ENCODE data around the gene OR2T5. TPM values are rescaled to one million over a fixed set of nuclear protein-coding genes. Genes with fewer than 3 reads are reported as not detected.
"Not testable (repeated sequence)": the region's sequence is repeated elsewhere in the genome, so short reads cannot be mapped to it uniquely, and the experiment has no call there.

OR2T5 gene, protein sequence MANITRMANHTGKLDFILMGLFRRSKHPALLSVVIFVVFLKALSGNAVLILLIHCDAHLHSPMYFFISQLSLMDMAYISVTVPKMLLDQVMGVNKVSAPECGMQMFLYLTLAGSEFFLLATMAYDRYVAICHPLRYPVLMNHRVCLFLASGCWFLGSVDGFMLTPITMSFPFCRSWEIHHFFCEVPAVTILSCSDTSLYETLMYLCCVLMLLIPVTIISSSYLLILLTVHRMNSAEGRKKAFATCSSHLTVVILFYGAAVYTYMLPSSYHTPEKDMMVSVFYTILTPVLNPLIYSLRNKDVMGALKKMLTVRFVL
- polyA plus RNA-seq (2013, experiment 1 of 2): not detected
- not detected for polyA plus RNA-seq (2013, experiment 2 of 2)

DNA sequence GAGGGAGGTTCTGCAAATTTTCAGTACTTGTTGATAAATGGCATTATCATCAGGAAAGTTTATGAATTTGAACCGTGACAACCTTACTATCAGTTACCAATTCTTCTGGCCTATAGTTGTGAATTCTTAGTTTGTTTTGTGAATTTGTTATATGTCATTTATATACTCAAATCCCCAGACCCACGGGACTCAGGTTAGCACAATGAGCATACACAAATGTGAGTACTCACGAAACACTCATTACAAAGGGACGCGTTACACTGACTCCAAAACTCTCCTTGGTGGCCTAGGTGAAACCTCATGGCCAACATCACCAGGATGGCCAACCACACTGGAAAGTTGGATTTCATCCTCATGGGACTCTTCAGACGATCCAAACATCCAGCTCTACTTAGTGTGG lies at the start of gene OR2T5:
Gene OR2T5, plus strand, starts transcription at position 301 of the 400 bp plus-strand sequence. Its CDS starts 0 bp downstream, at position 301.
- H3K4me3 ChIP-seq (ENCODE audit: extremely low read depth, insufficient read depth, low read length, poor library complexity, severe bottlenecking); H3K36me3 ChIP-seq (ENCODE audit: control insufficient read depth, insufficient read depth, low read length); H3K4me1 ChIP-seq (ENCODE audit: control insufficient read depth, insufficient read depth, low read length, poor library complexity, severe bottlenecking); H3K9me3 ChIP-seq (ENCODE audit: control insufficient read depth, low read length); H3K27ac ChIP-seq (ENCODE audit: low read depth, low read length, severe bottlenecking): not testable (repeated sequence)
- no CpG with 5 or more reads among the region's 6 CpGs for WGBS, 2 experiments (ENCODE audit: insufficient coverage in 2 of 2)

DNA sequence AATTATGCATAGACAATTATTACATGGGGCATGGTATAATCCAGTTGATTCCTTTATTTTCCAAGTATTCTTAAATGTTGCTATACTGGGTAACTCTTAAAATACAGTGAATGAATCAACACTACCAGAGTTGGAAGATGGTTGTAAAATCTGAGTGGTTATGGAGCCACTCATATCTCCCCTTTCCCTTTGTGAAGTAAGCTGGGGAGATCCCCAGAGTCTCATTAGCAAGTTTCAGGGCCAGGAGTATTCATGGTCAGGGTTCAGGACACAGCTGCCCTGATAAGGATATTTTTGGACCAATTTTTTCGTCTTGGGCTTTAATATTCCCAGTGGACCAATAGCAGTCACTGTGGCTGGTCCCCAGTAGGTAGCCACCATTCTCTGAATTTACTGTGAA lies 49.7 kb upstream of the OR2T5 start:
- not testable (repeated sequence) for H3K4me1 ChIP-seq (ENCODE audit: control insufficient read depth, insufficient read depth, low read length, poor library complexity, severe bottlenecking); H3K9me3 ChIP-seq (ENCODE audit: control insufficient read depth, low read length); H3K27ac ChIP-seq (ENCODE audit: low read depth, low read length, severe bottlenecking); H3K36me3 ChIP-seq (ENCODE audit: control insufficient read depth, insufficient read depth, low read length); H3K4me3 ChIP-seq (ENCODE audit: extremely low read depth, insufficient read depth, low read length, poor library complexity, severe bottlenecking)
- WGBS, 2 experiments (ENCODE audit: insufficient coverage in 2 of 2): no CpG with 5 or more reads among the region's 1 CpG

DNA sequence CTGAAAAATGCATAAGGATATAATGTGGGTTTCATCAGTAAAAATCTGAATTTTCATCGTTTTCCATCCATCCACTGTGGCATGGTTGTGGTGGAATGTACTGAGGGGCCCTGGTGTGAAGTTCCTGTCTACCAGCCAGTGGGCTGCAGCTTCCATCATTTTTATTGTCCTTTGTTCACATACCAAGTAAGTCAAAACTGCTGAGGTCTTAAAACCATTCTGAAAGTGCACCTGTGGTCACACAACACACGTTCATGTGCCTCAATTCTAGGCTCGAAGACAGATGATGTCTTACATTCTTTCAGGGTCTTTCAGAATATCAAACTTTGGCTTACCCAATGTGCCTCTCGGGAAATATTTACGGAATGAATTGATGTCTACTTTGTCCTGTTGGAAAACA lies 49.1 kb upstream of the OR2T5 start:
- H3K4me3 ChIP-seq (ENCODE audit: extremely low read depth, insufficient read depth, low read length, poor library complexity, severe bottlenecking); H3K27ac ChIP-seq (ENCODE audit: low read depth, low read length, severe bottlenecking); H3K36me3 ChIP-seq (ENCODE audit: control insufficient read depth, insufficient read depth, low read length); H3K9me3 ChIP-seq (ENCODE audit: control insufficient read depth, low read length); H3K4me1 ChIP-seq (ENCODE audit: control insufficient read depth, insufficient read depth, low read length, poor library complexity, severe bottlenecking): not testable (repeated sequence)
- 13 to 49% methylated on average over 1 to 2 of the region's 5 CpGs for WGBS, 2 experiments (ENCODE audit: insufficient coverage in 2 of 2)

DNA sequence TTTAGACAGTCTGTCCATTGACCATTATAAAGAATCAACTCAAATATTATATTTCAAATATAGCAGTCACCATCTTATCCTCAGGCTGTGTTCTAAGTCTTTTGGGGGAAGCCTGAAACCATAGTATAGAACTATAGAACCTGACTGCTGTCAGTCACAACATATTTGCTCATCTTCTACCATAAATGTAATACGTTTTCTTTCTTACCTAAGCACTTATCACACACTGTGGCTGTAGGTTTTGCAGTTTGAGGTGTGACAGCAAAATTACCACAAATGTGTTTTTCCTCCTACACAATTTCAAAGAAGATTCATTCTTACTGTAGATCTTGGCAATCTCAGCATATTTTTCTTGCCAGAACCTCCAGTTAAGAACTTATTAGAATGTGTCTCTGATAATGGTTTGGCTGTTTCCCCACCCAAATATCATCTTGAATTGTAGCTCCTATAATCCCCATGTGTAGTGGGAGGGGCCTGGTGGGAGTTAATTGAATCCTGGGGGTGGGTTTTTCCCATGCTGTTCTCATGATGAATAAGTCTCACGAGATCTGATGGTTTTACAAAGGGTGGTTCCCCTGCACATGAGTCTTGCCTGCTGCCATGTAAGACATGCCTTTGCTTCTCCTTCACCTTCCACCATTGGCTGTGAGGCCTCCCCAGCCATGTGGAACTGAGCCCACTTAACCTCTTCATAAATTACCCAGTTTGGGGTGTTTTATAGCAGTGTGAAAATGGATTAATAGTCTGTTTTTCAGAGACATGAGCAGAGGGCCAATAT lies 45.7 kb upstream of the OR2T5 start:
- not testable (repeated sequence) for H3K27ac ChIP-seq (ENCODE audit: low read depth, low read length, severe bottlenecking); H3K36me3 ChIP-seq (ENCODE audit: control insufficient read depth, insufficient read depth, low read length); H3K4me3 ChIP-seq (ENCODE audit: extremely low read depth, insufficient read depth, low read length, poor library complexity, severe bottlenecking); H3K4me1 ChIP-seq (ENCODE audit: control insufficient read depth, insufficient read depth, low read length, poor library complexity, severe bottlenecking); H3K9me3 ChIP-seq (ENCODE audit: control insufficient read depth, low read length)
- WGBS, 2 experiments (ENCODE audit: insufficient coverage in 2 of 2): no CpG with 5 or more reads among the region's 2 CpGs

DNA sequence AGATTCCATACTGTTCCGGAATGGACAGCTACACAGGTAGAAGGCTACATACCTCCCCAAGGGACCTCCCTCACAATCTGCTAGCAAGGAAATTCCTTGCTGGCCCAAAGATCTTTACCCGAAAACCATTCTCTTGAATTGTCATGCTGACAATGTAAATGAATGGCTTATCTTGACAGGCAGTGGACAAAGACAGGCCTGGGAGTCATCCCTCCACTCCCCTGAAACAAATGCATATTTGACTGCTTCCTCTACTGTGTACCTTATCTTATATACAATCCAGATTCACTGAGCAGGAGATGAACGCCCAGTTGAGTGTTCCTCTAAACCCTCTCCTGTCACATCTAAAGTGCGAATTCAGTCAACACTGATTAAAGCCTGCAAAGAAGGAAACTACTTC lies 43.8 kb upstream of the OR2T5 start:
- H3K9me3 ChIP-seq (ENCODE audit: control insufficient read depth, low read length); H3K4me1 ChIP-seq (ENCODE audit: control insufficient read depth, insufficient read depth, low read length, poor library complexity, severe bottlenecking); H3K27ac ChIP-seq (ENCODE audit: low read depth, low read length, severe bottlenecking); H3K36me3 ChIP-seq (ENCODE audit: control insufficient read depth, insufficient read depth, low read length); H3K4me3 ChIP-seq (ENCODE audit: extremely low read depth, insufficient read depth, low read length, poor library complexity, severe bottlenecking): not testable (repeated sequence)
- WGBS, 2 experiments (ENCODE audit: insufficient coverage in 2 of 2): 74 to 94% methylated on average over 2 of the region's 4 CpGs

DNA sequence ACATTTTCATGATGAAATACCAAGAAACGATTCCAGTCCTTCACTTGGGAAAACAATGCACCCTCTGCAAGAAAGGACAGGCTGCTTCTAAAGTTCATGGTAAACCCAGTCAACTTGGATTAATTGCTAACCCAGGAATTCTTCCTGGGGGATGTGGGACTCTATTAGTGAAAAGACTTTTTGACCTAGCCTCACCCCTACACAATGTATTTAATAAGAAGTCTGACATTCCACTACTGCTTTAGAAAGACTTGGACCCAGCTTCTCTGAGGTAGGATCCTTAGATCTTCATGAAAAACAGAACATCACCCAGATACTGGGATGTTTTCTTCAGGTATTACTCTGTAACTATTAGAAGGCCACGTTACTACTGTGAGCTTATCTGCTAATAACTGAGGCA lies 43.0 kb upstream of the OR2T5 start, which contains the start of gene OR2T2:
Gene OR2T2, plus strand, starts transcription at position 239 of the 400 bp plus-strand sequence. CDS start 7,161 bp downstream, outside the sequence.
- H3K4me3 ChIP-seq (ENCODE audit: extremely low read depth, insufficient read depth, low read length, poor library complexity, severe bottlenecking); H3K36me3 ChIP-seq (ENCODE audit: control insufficient read depth, insufficient read depth, low read length); H3K9me3 ChIP-seq (ENCODE audit: control insufficient read depth, low read length); H3K27ac ChIP-seq (ENCODE audit: low read depth, low read length, severe bottlenecking); H3K4me1 ChIP-seq (ENCODE audit: control insufficient read depth, insufficient read depth, low read length, poor library complexity, severe bottlenecking): not testable (repeated sequence)
- no CpG with 5 or more reads among the region's 2 CpGs for WGBS, 2 experiments (ENCODE audit: insufficient coverage in 2 of 2)

DNA sequence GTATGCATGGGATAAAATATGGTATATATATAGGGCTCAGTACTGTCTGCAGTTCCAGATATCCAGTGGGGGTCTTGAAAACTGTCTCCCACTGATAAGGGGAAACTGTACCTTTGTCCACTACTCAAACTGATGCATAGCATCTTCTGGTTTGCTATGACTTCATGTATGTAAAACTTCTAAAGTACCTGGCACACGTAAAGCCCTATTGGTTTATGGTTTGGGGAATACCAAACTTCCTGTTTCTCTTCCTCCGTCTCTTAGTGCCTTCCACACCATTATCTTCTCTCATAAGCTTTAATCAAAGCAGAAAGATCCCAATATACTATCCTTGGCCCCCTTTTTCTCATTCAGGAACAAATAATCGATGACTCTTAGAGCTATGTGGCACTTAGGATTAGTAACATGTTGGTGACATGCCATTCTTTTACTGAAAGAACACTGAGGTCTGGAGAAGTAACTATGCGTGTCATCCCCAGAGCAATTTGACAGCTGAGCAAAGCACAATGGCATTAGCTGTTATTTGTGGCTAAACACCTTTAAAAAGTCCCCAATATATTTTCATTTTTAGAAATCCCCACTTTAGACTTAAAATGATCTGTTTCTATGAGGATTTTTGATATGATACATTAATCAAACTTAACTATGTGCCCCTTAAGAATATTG lies 39.8 kb upstream of the OR2T5 start:
- WGBS, 2 experiments (ENCODE audit: insufficient coverage in 2 of 2): no CpG with 5 or more reads among the region's 4 CpGs
- not testable (repeated sequence) for H3K27ac ChIP-seq (ENCODE audit: low read depth, low read length, severe bottlenecking); H3K36me3 ChIP-seq (ENCODE audit: control insufficient read depth, insufficient read depth, low read length); H3K9me3 ChIP-seq (ENCODE audit: control insufficient read depth, low read length); H3K4me3 ChIP-seq (ENCODE audit: extremely low read depth, insufficient read depth, low read length, poor library complexity, severe bottlenecking); H3K4me1 ChIP-seq (ENCODE audit: control insufficient read depth, insufficient read depth, low read length, poor library complexity, severe bottlenecking)

DNA sequence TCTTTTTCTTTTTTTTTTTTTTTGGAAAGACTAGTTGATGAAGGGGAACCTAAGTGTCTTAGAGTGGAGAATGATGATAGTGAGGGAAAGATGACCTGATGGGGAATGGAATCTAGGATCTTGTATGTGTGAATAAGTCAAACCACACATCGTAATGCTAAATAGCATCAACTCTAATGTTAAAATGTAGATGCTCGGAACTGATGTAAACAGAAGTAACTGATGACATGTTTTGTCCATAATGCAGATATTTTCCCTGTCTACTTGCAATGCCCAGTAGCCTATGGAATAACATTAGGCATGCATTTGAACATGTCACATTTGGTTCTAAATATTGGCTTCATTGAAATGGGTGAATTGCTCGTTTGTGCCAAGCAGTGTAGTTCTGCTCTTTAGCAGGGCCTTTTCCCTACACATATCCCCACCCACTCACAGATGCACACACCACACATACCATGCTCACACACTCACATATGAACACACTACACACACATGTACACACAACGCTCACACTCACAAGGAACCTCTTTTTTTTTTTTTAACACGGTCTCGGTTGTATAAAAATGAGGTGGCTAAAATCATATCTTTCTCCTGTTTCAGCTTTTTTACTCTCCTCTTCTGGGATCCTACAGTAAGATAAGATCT lies 38.4 kb upstream of the OR2T5 start:
- H3K4me3 ChIP-seq (ENCODE audit: extremely low read depth, insufficient read depth, low read length, poor library complexity, severe bottlenecking); H3K27ac ChIP-seq (ENCODE audit: low read depth, low read length, severe bottlenecking); H3K4me1 ChIP-seq (ENCODE audit: control insufficient read depth, insufficient read depth, low read length, poor library complexity, severe bottlenecking); H3K36me3 ChIP-seq (ENCODE audit: control insufficient read depth, insufficient read depth, low read length); H3K9me3 ChIP-seq (ENCODE audit: control insufficient read depth, low read length): not testable (repeated sequence)
- no CpG with 5 or more reads among the region's 6 CpGs for WGBS, 2 experiments (ENCODE audit: insufficient coverage in 2 of 2)

DNA sequence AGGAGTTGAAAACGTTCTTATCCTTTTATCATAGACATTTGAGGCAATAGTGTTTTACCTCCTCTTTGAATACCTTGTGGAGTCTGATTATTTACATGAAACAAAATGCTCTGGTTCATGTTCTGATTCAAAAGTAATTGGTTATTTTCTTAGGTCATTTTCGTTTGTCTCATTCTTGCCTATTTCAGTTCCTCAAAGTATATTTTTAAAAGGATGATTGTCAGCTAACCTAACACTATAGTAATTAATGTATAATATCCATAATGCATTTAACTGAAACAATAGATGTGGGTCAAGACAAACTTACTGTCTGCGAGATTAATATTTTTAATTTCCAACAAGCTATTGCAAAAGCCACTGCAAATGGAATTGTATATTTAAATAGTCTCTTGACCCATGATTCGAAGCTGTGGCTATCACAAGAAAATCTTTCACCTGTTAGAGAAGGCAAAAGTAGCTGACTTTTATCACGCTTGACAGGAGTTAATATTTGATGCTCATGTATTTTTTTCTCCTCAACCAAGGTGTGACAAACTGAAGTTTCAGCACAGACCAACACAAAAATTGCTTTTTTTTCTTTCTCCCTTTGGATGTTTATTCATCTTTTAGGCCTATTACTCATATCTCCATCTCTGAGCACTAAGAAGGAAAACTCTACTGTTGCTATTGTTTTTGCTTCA lies 37.8 kb upstream of the OR2T5 start:
- H3K4me1 ChIP-seq (ENCODE audit: control insufficient read depth, insufficient read depth, low read length, poor library complexity, severe bottlenecking); H3K4me3 ChIP-seq (ENCODE audit: extremely low read depth, insufficient read depth, low read length, poor library complexity, severe bottlenecking); H3K36me3 ChIP-seq (ENCODE audit: control insufficient read depth, insufficient read depth, low read length); H3K27ac ChIP-seq (ENCODE audit: low read depth, low read length, severe bottlenecking); H3K9me3 ChIP-seq (ENCODE audit: control insufficient read depth, low read length): not testable (repeated sequence)
- no CpG with 5 or more reads among the region's 5 CpGs for WGBS, 2 experiments (ENCODE audit: insufficient coverage in 2 of 2)

DNA sequence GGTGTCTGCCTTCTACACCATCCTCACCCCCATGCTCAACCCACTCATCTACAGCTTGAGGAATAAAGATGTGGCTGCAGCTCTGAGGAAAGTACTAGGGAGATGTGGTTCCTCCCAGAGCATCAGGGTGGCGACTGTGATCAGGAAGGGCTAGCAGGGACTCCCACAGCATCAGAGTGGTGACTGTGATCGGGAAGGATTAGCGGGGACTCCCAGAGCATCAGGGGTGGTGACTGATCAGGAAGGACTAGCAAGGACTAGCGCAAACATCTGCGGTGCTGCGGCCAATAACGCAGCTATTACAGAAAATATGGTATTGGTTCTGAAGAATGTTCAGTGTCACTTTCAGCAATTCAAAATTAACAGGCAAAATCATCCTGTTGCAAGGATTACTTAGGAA lies 34.8 kb upstream of the OR2T5 start:
- H3K4me3 ChIP-seq (ENCODE audit: extremely low read depth, insufficient read depth, low read length, poor library complexity, severe bottlenecking); H3K27ac ChIP-seq (ENCODE audit: low read depth, low read length, severe bottlenecking); H3K4me1 ChIP-seq (ENCODE audit: control insufficient read depth, insufficient read depth, low read length, poor library complexity, severe bottlenecking); H3K36me3 ChIP-seq (ENCODE audit: control insufficient read depth, insufficient read depth, low read length); H3K9me3 ChIP-seq (ENCODE audit: control insufficient read depth, low read length): not testable (repeated sequence)
- 33 to 70% methylated on average over 1 to 5 of the region's 7 CpGs for WGBS, 2 experiments (ENCODE audit: insufficient coverage in 2 of 2)
